Measurements from ENCODE around the gene FOXR1.

Gene FOXR1

GRCh38 chr11:118928101-118928869, 43.3 kb upstream of the FOXR1 start:
- Histone ChIP-seq H3K27ac (replicated peaks) (peak overlapping the region; percentile 91), H3K4me3 (replicated peaks; ENCODE audit: insufficient read depth, low read length) (peak overlapping the region; percentile 76), H3K27me3 (ENCODE audit: insufficient read depth, poor library complexity, severe bottlenecking) (no peaks in the 10 kb centered on the region)
- DNase-seq (ENCODE audit: low read depth in 1 of 2, low spot score in 1 of 2): peak; percentile 92 to 93
- TF ChIP-seq SPI1 (IDR thresholded peaks at IDR 0.05; ENCODE audit: borderline replicate concordance, low read depth) (no peak; the same call in 1 of the 2 replicates), CTCF (IDR thresholded peaks at IDR 0.05; ENCODE audit: insufficient read depth, low read length) (peak; percentile 97)

- peak overlapping the region; percentile 76 for H3K4me3 ChIP-seq (replicated peaks; ENCODE audit: insufficient read depth, low read length)
- DNase-seq (ENCODE audit: low read depth in 1 of 2, low spot score in 1 of 2): no peak
- H3K27ac ChIP-seq (replicated peaks): peak overlapping the region; percentile 91
- TF ChIP-seq CTCF (IDR thresholded peaks at IDR 0.05; ENCODE audit: insufficient read depth, low read length) (no peak), REST (IDR thresholded peaks at IDR 0.05; ENCODE audit: insufficient replicate concordance, low read depth) (no peak), SPI1 (IDR thresholded peaks at IDR 0.05; ENCODE audit: borderline replicate concordance, low read depth) (no peak), GABPA (IDR thresholded peaks at IDR 0.05; ENCODE audit: low read depth) (no peak), POLR2AphosphoS5 (IDR thresholded peaks at IDR 0.05; ENCODE audit: low read depth) (no peak; the same call in 1 of the 2 replicates)
- no peaks in the 10 kb centered on the region for H3K27me3 ChIP-seq (ENCODE audit: insufficient read depth, poor library complexity, severe bottlenecking)
Measured at GRCh38 chr11:118928870-118929500, 42.6 kb upstream of the FOXR1 start.

- TF ChIP-seq SPI1 (IDR thresholded peaks at IDR 0.05; ENCODE audit: borderline replicate concordance, low read depth): no peak; the same call in 1 of the 2 replicates
- no peak for TF ChIP-seq GABPA (IDR thresholded peaks at IDR 0.05; ENCODE audit: low read depth)
- peak; percentile 59; the same call in 1 of the 2 replicates for TF ChIP-seq POLR2AphosphoS5 (IDR thresholded peaks at IDR 0.05; ENCODE audit: low read depth)
- peak overlapping the region; percentile 76 for H3K4me3 ChIP-seq (replicated peaks; ENCODE audit: insufficient read depth, low read length)
- no peaks in the 10 kb centered on the region for H3K27me3 ChIP-seq (ENCODE audit: insufficient read depth, poor library complexity, severe bottlenecking)
- H3K27ac ChIP-seq (replicated peaks): peak overlapping the region; percentile 91
- DNase-seq (ENCODE audit: low read depth in 1 of 2, low spot score in 1 of 2): peak; percentile 88 to 96
Measured at GRCh38 chr11:118929501-118930093, 42.0 kb upstream of the FOXR1 start.

- Histone ChIP-seq H3K4me3 (replicated peaks; ENCODE audit: insufficient read depth, low read length) (peak overlapping the region; percentile 76), H3K27me3 (ENCODE audit: insufficient read depth, poor library complexity, severe bottlenecking) (no peaks in the 10 kb centered on the region), H3K27ac (replicated peaks) (peak overlapping the region; percentile 91)
- TF ChIP-seq POLR2AphosphoS5 (IDR thresholded peaks at IDR 0.05; ENCODE audit: low read depth) (no peak), REST (IDR thresholded peaks at IDR 0.05; ENCODE audit: insufficient replicate concordance, low read depth) (no peak), GABPA (IDR thresholded peaks at IDR 0.05; ENCODE audit: low read depth) (no peak), CTCF (IDR thresholded peaks at IDR 0.05; ENCODE audit: insufficient read depth, low read length) (peak; percentile 99), SPI1 (IDR thresholded peaks at IDR 0.05; ENCODE audit: borderline replicate concordance, low read depth) (no peak)
- peak; percentile 74 to 84 for DNase-seq (ENCODE audit: low read depth in 1 of 2, low spot score in 1 of 2)
Measured at GRCh38 chr11:118930094-118930712, 41.4 kb upstream of the FOXR1 start.

Measured in HL-60 (cell line).